BLaER1 (cell line): ENCODE data around the gene AGRP.

ENCODE experiments used
- H3K27ac ChIP-seq: shearing (Covaris generic); formaldehyde crosslinking; 2 replicates; pipeline ENCODE4 v1.8.1; 2022
- H3K27me3 ChIP-seq: shearing (Covaris generic); formaldehyde crosslinking; 2 replicates; pipeline ENCODE4 v1.8.1; 2022
- H3K36me3 ChIP-seq: shearing (Covaris generic); formaldehyde crosslinking; 2 replicates; pipeline ENCODE4 v1.8.1; 2022
- H3K4me1 ChIP-seq: shearing (Covaris generic); formaldehyde crosslinking; 2 replicates; pipeline ENCODE4 v1.8.1; 2022
- H3K4me2 ChIP-seq: shearing (Covaris generic); formaldehyde crosslinking; 2 replicates; pipeline ENCODE4 v1.8.1; 2022
- H3K4me3 ChIP-seq: shearing (Covaris generic); formaldehyde crosslinking; 2 replicates; pipeline ENCODE4 v1.8.1; 2022
- H3K9ac ChIP-seq: shearing (Covaris generic); formaldehyde crosslinking; 2 replicates; pipeline ENCODE4 v1.8.1; 2022
- H3K9me3 ChIP-seq: shearing (Covaris generic); formaldehyde crosslinking; 2 replicates; pipeline ENCODE4 v1.8.1; 2022
- H4K20me1 ChIP-seq: shearing (Covaris generic); formaldehyde crosslinking; 2 replicates; pipeline ENCODE4 v1.8.1; 2022
- Cebpa-rat ChIP-seq: shearing (Covaris generic); IDR thresholded peaks from 2 replicates; pipeline ENCODE4 v1.8.1; 2022

AGRP gene

DNA sequence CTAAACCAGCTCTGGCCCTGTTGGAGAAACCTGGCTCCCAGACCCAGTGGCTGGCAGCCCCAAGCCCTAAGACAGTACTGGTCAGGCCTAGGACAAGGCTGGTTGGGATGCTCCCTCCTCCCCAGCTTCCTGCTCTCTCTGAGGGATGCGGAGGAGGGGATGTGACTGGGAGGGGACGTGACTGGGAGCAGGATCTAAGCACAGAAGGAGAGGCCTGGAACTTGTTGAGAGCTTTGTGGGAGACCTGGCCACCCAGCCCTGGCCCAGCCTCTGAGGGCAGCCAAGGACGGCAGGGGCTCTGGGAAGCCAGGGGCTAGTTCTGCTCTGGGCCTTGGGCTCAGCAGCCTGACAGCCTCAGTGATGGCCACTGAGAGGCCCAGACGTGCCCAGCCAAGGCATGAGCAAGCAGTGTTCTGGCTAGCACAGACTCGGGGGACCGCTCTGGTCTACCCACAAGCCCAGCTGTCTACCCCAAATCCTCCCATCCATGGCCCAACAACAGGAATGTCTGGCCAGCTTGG, 25.2 kb downstream of the AGRP start:
- Histone ChIP-seq H3K36me3 (peaks cover 51% of the 10 kb centered on the region), H3K9ac (no peak overlapping the region), H3K4me2 (no peak overlapping the region), H3K27me3 (no peaks in the 10 kb centered on the region), H3K4me1 (peaks cover 55% of the 10 kb centered on the region), H3K9me3 (no peaks in the 10 kb centered on the region), H3K27ac (no peak overlapping the region), H3K4me3 (no peak overlapping the region), H4K20me1 (peaks cover 100% of the 10 kb centered on the region)
- TF ChIP-seq Cebpa-rat, result no peak

DNA sequence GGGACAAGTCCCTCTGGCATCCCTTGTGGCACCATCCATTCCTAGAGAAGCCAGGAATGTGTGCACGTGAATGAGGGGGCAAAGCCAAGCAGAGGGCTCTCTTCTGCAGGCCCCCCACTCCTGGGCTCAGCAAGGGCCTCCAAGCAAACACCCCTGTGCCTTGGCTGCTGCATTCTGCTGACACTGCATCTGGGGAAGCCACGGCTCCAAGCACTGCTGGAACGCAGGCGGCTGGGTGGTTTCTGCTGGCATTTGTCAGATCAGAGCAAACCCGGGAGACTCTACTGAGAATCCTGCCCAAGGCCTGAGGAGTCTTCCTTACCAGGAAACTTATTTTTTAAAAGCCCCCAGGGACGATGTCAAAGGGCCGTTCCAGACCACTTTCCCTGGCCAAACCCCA, 25.7 kb downstream of the AGRP start:
- H3K36me3 ChIP-seq, result peaks cover 51% of the 10 kb centered on the region
- peaks cover 100% of the 10 kb centered on the region for H4K20me1 ChIP-seq
- H3K4me1 ChIP-seq, result peaks cover 55% of the 10 kb centered on the region
- H3K9ac ChIP-seq, result no peak overlapping the region
- no peak overlapping the region for H3K27ac ChIP-seq
- H3K4me3 ChIP-seq, result no peak overlapping the region
- H3K27me3 ChIP-seq, result no peaks in the 10 kb centered on the region
- no peaks in the 10 kb centered on the region for H3K9me3 ChIP-seq
- TF ChIP-seq Cebpa-rat, result no peak
- no peak overlapping the region for H3K4me2 ChIP-seq

DNA sequence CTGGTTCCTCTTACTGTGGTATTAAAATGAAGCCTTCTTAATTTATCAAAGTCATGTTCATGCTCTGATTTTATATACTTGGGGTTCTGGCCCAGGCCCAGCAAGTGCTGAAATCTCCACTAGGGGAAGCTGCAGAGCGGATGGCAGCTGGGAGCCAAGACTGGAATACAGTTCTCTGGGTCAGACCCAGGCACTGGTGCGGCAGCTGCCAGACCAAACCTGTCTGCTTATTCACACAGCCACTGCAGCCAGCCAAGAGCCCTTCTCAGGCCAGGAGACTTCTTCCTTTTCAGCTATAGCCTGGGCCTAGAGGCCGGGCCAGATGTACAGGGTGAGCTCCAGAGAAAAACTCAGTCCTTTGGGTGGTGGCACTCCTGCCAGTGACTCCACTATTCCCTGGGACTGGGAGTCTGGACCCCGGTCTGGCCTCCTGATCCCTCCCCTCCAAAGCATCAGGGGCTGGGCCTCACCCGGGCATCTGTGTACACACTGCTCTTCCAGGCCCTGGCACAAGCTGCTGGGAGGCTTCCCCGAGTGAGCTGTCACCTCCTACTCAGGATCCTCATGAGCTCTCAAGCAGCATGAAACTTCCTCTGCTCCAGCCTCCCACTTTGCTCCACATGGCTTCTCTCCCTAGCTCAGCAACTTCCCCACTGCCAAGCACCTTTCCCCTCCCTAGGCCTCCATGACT, 26.8 kb downstream of the AGRP start:
- Histone ChIP-seq H3K36me3 (peaks cover 51% of the 10 kb centered on the region), H4K20me1 (peaks cover 100% of the 10 kb centered on the region), H3K27ac (no peak overlapping the region), H3K4me3 (no peak overlapping the region), H3K9ac (no peak overlapping the region), H3K4me1 (peaks cover 48% of the 10 kb centered on the region), H3K4me2 (no peak overlapping the region), H3K27me3 (no peaks in the 10 kb centered on the region), H3K9me3 (no peaks in the 10 kb centered on the region)
- no peak for TF ChIP-seq Cebpa-rat

DNA sequence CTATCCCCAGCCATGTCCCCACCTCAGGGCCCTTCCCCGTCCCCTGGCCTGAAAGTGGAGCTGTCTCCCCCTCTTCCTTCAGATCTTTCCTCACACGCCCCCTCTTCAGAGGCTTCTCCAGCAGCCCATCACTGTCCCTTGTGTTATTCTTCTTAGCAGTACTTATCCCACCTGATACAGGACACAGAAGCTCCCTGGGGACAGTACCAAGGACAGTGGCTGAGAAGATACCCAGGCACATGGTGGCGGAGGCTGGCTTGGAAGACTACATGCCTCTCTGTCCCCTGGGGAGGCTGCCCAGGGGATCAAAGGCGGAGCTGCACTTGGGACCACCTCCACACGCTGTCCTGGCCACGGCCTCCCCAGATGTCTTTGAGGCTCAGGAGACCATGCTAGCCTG, 28.5 kb downstream of the AGRP start:
- peak overlapping the region; percentile 40 for H3K4me2 ChIP-seq
- TF ChIP-seq Cebpa-rat, result no peak

DNA sequence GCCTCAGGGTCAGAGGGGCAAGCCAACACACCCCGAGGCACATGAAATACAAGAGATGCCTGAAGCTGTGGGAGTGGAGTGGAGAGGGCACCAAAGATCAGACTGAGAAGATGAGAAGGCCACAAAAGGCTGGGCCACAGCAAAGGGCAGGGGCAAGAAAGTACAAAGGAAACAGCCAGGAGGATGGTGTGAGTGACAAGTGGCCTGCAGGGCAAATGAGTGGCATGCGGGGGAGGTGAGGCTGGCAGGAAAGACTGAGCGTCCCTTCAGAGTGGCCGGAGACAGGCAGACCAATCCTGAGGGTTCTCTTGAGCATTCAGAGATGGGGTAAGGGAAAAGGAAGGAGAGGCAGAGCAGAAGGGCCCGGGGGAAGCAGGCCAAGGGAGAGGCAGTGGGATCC, 29.2 kb downstream of the AGRP start:
- Histone ChIP-seq H3K4me2 (no peak overlapping the region), H3K27ac (no peak overlapping the region), H3K27me3 (no peaks in the 10 kb centered on the region), H3K36me3 (peaks cover 55% of the 10 kb centered on the region), H3K9me3 (no peaks in the 10 kb centered on the region), H3K4me3 (no peak overlapping the region), H3K9ac (no peak overlapping the region), H4K20me1 (peaks cover 100% of the 10 kb centered on the region), H3K4me1 (peaks cover 34% of the 10 kb centered on the region)
- no peak for TF ChIP-seq Cebpa-rat

More for the DNA sequence above, 28.5 kb downstream of the AGRP start:
- H3K4me1 ChIP-seq, result peaks cover 42% of the 10 kb centered on the region
- no peaks in the 10 kb centered on the region for H3K27me3 ChIP-seq
- H4K20me1 ChIP-seq, result peaks cover 100% of the 10 kb centered on the region
- H3K27ac ChIP-seq, result peak overlapping the region; percentile 13; the same call in 1 of the 2 replicates
- no peak overlapping the region for H3K4me3 ChIP-seq
- no peaks in the 10 kb centered on the region for H3K9me3 ChIP-seq
- no peak overlapping the region for H3K9ac ChIP-seq
- peaks cover 51% of the 10 kb centered on the region for H3K36me3 ChIP-seq

DNA sequence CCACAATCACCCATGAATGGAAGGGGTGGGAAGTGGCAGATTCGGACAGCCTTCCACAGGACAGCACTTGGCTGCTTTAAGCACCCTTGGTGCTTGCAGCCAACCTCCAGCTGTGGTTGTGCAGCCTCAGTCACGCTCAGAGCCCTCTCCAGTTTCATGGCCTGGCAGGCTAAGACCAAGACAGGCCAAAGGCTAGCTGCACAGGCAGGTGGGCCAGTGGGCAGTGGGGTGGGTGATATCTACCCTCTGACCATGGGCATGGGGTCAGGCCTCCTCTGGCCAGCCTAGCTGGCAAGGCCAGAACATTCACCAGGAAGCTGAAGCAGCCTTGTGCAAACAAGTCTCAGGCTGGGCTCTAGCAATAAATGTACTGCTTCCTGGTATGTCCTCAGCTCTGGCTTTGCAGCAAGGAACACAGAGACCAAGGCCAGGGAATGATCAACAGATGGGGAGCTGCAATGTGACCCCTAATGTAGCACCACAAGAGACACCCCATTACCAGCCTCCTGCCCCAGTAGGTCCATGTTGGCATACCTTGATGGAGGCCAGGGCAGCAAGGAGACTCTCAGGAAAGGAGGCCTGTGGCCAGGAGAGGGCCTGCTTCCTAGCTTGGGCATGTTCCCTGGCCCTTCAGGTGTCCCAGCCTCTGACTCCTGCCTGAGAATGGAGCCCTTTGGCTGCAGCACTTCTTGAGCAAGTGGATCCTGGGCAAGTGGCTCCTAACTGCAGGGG, 31.5 kb downstream of the AGRP start:
- Histone ChIP-seq H3K9ac (no peak overlapping the region), H3K9me3 (no peaks in the 10 kb centered on the region), H3K36me3 (peaks cover 78% of the 10 kb centered on the region), H3K4me3 (no peak overlapping the region), H4K20me1 (peaks cover 100% of the 10 kb centered on the region), H3K4me1 (peaks cover 21% of the 10 kb centered on the region), H3K27me3 (no peaks in the 10 kb centered on the region), H3K27ac (no peak overlapping the region), H3K4me2 (no peak overlapping the region)
- no peak for TF ChIP-seq Cebpa-rat

DNA sequence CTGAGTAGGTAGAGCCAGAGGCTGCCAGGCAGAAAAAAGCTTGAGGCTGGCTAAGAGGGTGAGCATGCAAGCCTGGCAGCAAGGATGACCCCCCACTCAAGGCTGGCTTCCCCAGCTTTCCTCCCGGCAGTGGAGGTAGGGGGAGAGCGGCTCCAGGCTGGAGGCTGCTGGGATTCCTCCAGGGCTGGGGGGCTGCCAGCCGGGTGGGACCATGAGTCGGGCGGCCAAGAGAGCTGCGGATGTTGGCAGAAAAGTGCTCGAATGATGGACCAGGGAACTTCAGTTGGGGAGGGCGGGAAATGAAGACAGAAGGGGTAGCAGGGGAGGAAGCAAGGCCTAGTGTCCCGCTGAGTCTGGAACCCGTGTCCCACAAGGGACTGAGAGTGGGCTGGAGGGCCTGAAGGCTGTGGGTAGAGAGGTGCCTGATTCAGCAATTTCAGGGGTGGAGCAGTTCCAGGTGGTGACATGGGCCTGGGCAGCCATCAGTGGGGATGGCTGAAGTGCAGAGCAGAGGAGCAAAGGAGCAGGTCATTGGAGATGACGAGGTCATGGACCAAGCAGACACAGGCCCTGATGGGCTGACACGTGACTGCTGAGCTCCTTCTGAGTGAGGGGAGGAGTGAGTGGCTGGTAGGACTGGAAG, 32.2 kb downstream of the AGRP start:
- no peak overlapping the region for H3K9ac ChIP-seq
- no peak for TF ChIP-seq Cebpa-rat
- peaks cover 85% of the 10 kb centered on the region for H3K36me3 ChIP-seq
- no peaks in the 10 kb centered on the region for H3K9me3 ChIP-seq
- no peak overlapping the region for H3K4me2 ChIP-seq
- H3K27me3 ChIP-seq, result no peaks in the 10 kb centered on the region
- peaks cover 16% of the 10 kb centered on the region for H3K4me1 ChIP-seq
- no peak overlapping the region for H3K4me3 ChIP-seq
- no peak overlapping the region for H3K27ac ChIP-seq
- peaks cover 100% of the 10 kb centered on the region for H4K20me1 ChIP-seq

DNA sequence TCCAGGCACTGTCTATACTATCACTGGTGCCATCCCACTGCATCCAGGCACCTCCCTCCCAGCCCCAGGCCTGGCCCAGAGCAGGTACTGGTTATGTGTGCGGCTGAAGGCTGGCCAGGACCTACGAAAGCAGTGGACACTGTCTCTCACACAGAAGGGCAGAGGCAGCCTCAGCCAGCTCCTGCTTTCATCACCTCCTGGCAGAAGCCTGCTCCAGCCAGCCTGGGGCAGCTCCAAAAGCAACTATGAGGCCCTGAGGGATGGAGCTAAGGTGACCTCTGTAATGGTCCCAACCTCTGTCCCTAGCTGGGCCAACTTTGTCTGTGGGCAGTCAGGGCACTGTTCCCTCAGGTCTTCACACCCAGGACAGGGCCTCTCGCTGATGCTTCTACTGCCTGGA, 33.6 kb downstream of the AGRP start:
- no peak overlapping the region for H3K4me3 ChIP-seq
- H4K20me1 ChIP-seq, result peaks cover 100% of the 10 kb centered on the region
- TF ChIP-seq Cebpa-rat, result no peak
- H3K4me2 ChIP-seq, result no peak overlapping the region
- no peaks in the 10 kb centered on the region for H3K9me3 ChIP-seq
- no peak overlapping the region for H3K9ac ChIP-seq
- no peak overlapping the region for H3K27ac ChIP-seq
- peaks cover 1% of the 10 kb centered on the region for H3K4me1 ChIP-seq
- H3K36me3 ChIP-seq, result peaks cover 94% of the 10 kb centered on the region
- no peaks in the 10 kb centered on the region for H3K27me3 ChIP-seq

DNA sequence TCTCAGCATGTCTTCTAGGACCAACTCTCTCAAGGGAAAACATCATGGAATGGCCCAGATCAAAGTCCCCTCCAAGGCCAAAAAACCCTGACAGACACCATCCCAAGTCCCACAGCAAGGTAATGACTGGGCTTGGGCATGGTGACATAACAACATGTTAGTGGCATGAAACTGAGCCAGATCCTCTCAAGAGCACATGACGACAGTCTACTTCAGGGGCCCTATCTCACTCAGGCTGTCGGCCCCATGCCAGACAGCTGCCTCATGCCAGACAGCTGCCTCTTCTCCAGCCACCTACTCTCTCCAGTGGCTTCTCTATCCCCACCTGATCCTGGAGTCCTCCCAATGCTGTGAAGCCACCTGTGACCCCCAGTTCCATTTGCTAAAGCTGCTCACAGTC, 34.0 kb downstream of the AGRP start:
- Histone ChIP-seq H3K9ac (no peak overlapping the region), H3K4me2 (no peak overlapping the region), H3K27me3 (no peaks in the 10 kb centered on the region), H3K27ac (no peak overlapping the region), H3K4me3 (no peak overlapping the region), H3K9me3 (no peaks in the 10 kb centered on the region), H3K36me3 (peaks cover 98% of the 10 kb centered on the region), H4K20me1 (peaks cover 100% of the 10 kb centered on the region), H3K4me1 (no peaks in the 10 kb centered on the region)
- TF ChIP-seq Cebpa-rat, result no peak

DNA sequence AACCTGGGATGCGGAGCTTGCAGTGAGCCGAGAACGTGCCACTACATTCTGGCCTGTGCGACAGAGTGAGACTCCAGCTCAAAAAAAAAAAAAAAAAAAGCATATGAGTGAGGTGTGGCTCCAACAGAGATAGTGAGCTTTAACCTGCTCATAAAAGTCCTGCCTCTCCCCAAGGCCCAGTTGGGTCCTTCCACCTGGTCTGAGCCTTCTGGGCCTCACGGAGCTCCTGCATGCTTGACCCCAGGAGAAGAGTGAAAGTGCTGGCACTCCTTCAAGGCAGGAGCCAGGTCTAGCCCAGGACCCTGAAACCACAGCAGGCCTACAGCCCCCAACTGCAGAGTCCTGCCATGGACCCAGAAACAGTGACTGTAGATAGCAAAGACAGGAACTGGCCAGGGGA, 34.8 kb downstream of the AGRP start:
- no peak overlapping the region for H3K27ac ChIP-seq
- peaks cover 99% of the 10 kb centered on the region for H3K36me3 ChIP-seq
- H3K4me3 ChIP-seq, result no peak overlapping the region
- no peak overlapping the region for H3K9ac ChIP-seq
- no peaks in the 10 kb centered on the region for H3K27me3 ChIP-seq
- H3K4me1 ChIP-seq, result no peaks in the 10 kb centered on the region
- no peak overlapping the region for H3K4me2 ChIP-seq
- H3K9me3 ChIP-seq, result no peaks in the 10 kb centered on the region
- TF ChIP-seq Cebpa-rat, result no peak
- peaks cover 100% of the 10 kb centered on the region for H4K20me1 ChIP-seq
